ENCODE results near the gene PTGES3. TPM values are rescaled to one million over a fixed set of nuclear protein-coding genes. Genes with fewer than 3 reads are reported as not detected.
"Not testable (repeated sequence)": the region's sequence is repeated elsewhere in the genome, so short reads cannot be mapped to it uniquely, and the experiment has no call there.

PTGES3 gene
- total and polyA plus RNA-seq, 10 of the 15 experiments (the other 5 are each of a cell fraction or from before 2014, with no cell fraction given) = 117 to 520 (median 175) TPM

DNA sequence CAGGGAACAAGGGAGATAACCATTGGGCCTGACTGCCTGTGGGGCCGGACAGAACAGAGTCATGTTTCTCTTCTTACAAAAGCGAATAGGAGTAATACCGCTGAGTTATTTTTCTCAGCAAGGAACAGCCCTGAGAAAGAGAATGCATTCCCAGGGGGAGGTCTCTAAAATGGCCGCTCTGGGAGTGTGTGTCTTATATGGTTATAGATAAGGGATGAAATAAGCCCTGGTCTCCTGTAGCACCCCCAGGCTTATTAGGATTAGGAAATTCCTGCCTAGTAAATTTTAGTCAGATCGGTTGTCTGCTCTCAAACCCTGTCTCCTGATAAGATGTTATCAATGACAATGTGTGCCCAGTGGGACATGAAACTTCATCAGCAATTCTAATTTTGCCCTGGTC lies 34.3 kb downstream of the PTGES3 start:
- H3K36me3 ChIP-seq (ENCODE audit: control insufficient read depth in 2 of 2, insufficient read depth in 2 of 2, low read length in 1 of 2); H3K4me3 ChIP-seq; H3K27ac ChIP-seq (ENCODE audit: control insufficient read depth, insufficient read depth); BruUV-seq (replicated peaks); SMC1A ChIA-PET (ENCODE audit: uncharacterized antibody, unreplicated experiment); FAIRE-seq; H3K27me3 ChIP-seq (replicated peaks in 1 of 2; ENCODE audit: control insufficient read depth in 2 of 2, insufficient read depth in 2 of 2, low read length in 1 of 2); H3K4me2 ChIP-seq (ENCODE audit: control insufficient read depth, insufficient read depth); intact Hi-C loops (cut with micrococcal nuclease; ENCODE audit: unreplicated experiment); in situ Hi-C loops (cut with MboI); H3K9ac ChIP-seq (ENCODE audit: control insufficient read depth, insufficient read depth, low read length); H2AFZ ChIP-seq (ENCODE audit: control insufficient read depth, low read depth, low read length); H4K20me1 ChIP-seq (ENCODE audit: control insufficient read depth, insufficient read depth); RAD21 ChIA-PET (ENCODE audit: unreplicated experiment); H3K9me3 ChIP-seq (replicated peaks; ENCODE audit: control insufficient read depth, insufficient read depth, low read length); DNase-seq (ENCODE audit: low read depth, low spot score); ATAC-seq; H3K79me2 ChIP-seq (ENCODE audit: control insufficient read depth, insufficient read depth, low read length): not testable (repeated sequence)
- CTCF ChIA-PET = interaction anchor here (0.6 kb wide), 1 partner anchor 104 kb away, joined by 3 read pairs; no protein-coding TSS in a partner anchor
- H3K4me1 ChIP-seq (ENCODE audit: control insufficient read depth, insufficient read depth, low read length) = peaks cover 11% of the 10 kb centered on the region
- WGBS (ENCODE audit: insufficient coverage, insufficient replicate concordance, low lambda C conversion rate, missing lambda C conversion rate) = 92% methylated on average over 5 of the region's 5 CpGs
- POLR2A ChIA-PET = interaction anchor here (0.6 kb wide), 1 partner anchor 18 kb away, joined by 3 read pairs; no protein-coding TSS in a partner anchor
- 0 out of 2 replicates have a peak, but pooled peaks have one; percentile 41 for TF ChIP-seq CBX5 (IDR thresholded peaks at IDR 0.05; ENCODE audit: low read depth)

DNA sequence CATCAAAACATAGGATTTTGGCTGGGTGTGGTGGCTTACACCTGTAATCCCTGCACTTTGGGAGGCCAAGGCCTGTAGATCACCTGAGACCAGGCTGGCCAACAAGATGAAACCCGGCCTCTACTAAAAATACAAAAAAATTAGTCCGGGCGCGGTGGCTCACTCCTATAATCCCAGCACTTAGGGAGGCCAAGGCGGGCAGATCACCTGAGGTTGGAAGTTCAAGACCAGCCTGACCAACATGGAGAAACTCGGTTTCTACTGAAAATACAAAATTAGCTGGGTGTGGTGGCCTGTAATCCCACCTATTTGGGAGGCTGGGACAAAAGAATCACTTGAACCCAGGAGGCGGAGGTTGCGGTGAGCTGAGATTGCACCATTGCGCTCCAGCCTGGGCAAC lies 40.1 kb downstream of the PTGES3 start:
- H2AFZ ChIP-seq (ENCODE audit: control insufficient read depth, low read depth, low read length); H3K9me3 ChIP-seq (replicated peaks; ENCODE audit: control insufficient read depth, insufficient read depth, low read length); H3K4me2 ChIP-seq (ENCODE audit: control insufficient read depth, insufficient read depth); FAIRE-seq; H3K36me3 ChIP-seq (ENCODE audit: control insufficient read depth in 2 of 2, insufficient read depth in 2 of 2, low read length in 1 of 2); H3K27ac ChIP-seq (ENCODE audit: control insufficient read depth, insufficient read depth); H3K4me3 ChIP-seq; H3K9ac ChIP-seq (ENCODE audit: control insufficient read depth, insufficient read depth, low read length); in situ Hi-C loops (cut with MboI); H4K20me1 ChIP-seq (ENCODE audit: control insufficient read depth, insufficient read depth); RAD21 ChIA-PET (ENCODE audit: unreplicated experiment); H3K4me1 ChIP-seq (ENCODE audit: control insufficient read depth, insufficient read depth, low read length); BruUV-seq (replicated peaks); H3K27me3 ChIP-seq (replicated peaks in 1 of 2; ENCODE audit: control insufficient read depth in 2 of 2, insufficient read depth in 2 of 2, low read length in 1 of 2); ATAC-seq; DNase-seq (ENCODE audit: low read depth, low spot score): not testable (repeated sequence)
- POLR2A ChIA-PET = interaction anchor here (2.0 to 4.1 kb wide), 3 partner anchors 10 to 37 kb away, joined by 7 to 41 read pairs (median 28); no protein-coding TSS in a partner anchor
- H3K79me2 ChIP-seq (ENCODE audit: control insufficient read depth, insufficient read depth, low read length) = peaks cover 31% of the 10 kb centered on the region
- intact Hi-C loops (cut with micrococcal nuclease; ENCODE audit: unreplicated experiment) = loop anchor here (10.0 kb wide), 1 partner anchor 523 kb away; the partner anchor contains the start of gene ESYT1
- 94% methylated on average over 9 of the region's 9 CpGs for WGBS (ENCODE audit: insufficient coverage, insufficient replicate concordance, low lambda C conversion rate, missing lambda C conversion rate)
- SMC1A ChIA-PET (ENCODE audit: uncharacterized antibody, unreplicated experiment) = interaction anchor here (3.1 to 4.4 kb wide), 2 partner anchors 11 to 14 kb away, joined by 15 to 43 read pairs; no protein-coding TSS in a partner anchor
- CTCF ChIA-PET = interaction anchor here (2.0 kb wide), 1 partner anchor 11 kb away, joined by 6 read pairs; no protein-coding TSS in a partner anchor
